ENCODE results near the gene AP2A2. TPM values are rescaled to one million over a fixed set of nuclear protein-coding genes. Genes with fewer than 3 reads are reported as not detected.

Gene AP2A2
- total RNA-seq, 1 experiment from 2014 or later = 29.6 TPM

DNA sequence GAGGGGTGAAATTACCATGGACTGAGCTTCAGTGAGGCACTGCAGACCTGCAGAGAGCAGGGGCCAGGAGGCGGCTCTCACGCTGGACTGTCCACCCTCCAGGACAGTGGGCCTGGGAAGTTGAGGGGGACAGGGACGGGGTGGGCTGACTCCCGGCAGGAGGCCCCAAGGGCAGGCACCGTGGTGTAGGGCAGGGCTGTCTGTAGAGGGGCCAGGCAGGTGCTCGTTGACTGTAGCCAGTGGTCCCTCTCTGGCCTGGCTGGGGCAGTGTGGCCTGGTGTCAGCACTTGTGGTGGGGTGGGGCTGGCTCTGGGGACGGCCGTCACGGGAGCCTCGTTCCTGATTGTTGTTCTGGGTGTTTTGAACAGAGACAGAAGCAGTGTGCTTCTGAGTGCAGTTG lies 64.4 kb downstream of the AP2A2 start:
- H3K79me2 ChIP-seq (ENCODE audit: low read length) = no peaks in the 10 kb centered on the region
- BruUV-seq (replicated peaks) = no TSS peak
- ATAC-seq = no peak
- no peaks in the 10 kb centered on the region for H3F3A ChIP-seq (ENCODE audit: low read length, unreplicated experiment)
- H2AFZ ChIP-seq (ENCODE audit: low read length) = no peak overlapping the region
- H3K36me3 ChIP-seq (ENCODE audit: low read depth, low read length) = peaks cover 10% of the 10 kb centered on the region; the same call in 1 of the 2 replicates
- TF ChIP-seq EZH2phosphoT487 (IDR thresholded peaks at IDR 0.05; ENCODE audit: borderline replicate concordance, low read length) (no peak), EZH2 (IDR thresholded peaks at IDR 0.05; ENCODE audit: low read length, unreplicated experiment) (no peak)
- TF ChIP-seq, protein P1, sequence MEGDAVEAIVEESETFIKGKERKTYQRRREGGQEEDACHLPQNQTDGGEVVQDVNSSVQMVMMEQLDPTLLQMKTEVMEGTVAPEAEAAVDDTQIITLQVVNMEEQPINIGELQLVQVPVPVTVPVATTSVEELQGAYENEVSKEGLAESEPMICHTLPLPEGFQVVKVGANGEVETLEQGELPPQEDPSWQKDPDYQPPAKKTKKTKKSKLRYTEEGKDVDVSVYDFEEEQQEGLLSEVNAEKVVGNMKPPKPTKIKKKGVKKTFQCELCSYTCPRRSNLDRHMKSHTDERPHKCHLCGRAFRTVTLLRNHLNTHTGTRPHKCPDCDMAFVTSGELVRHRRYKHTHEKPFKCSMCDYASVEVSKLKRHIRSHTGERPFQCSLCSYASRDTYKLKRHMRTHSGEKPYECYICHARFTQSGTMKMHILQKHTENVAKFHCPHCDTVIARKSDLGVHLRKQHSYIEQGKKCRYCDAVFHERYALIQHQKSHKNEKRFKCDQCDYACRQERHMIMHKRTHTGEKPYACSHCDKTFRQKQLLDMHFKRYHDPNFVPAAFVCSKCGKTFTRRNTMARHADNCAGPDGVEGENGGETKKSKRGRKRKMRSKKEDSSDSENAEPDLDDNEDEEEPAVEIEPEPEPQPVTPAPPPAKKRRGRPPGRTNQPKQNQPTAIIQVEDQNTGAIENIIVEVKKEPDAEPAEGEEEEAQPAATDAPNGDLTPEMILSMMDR (conservative IDR thresholded peaks at IDR 0.05; ENCODE audit: low read depth, low read length) = no peak
- no peak overlapping the region for H3K4me3 ChIP-seq (ENCODE audit: low read length)
- CTCF ChIA-PET = no interaction called here
- no peaks in the 10 kb centered on the region for H3K4me1 ChIP-seq (ENCODE audit: insufficient read depth, low read length)
- no peaks in the 10 kb centered on the region for H3K9me3 ChIP-seq (ENCODE audit: low read length)
- POLR2A ChIA-PET (ENCODE audit: unreplicated experiment) = no interaction called here
- no peaks in the 10 kb centered on the region for H3K27me3 ChIP-seq (ENCODE audit: low read length)
- no peak overlapping the region for H3K4me2 ChIP-seq (ENCODE audit: low read length)
- no peaks in the 10 kb centered on the region for H4K20me1 ChIP-seq (ENCODE audit: low read length)
- intact Hi-C loops (cut with micrococcal nuclease) = no loop called here
- no peak for DNase-seq
- no peaks in the 10 kb centered on the region for H3K9me2 ChIP-seq (replicated peaks; ENCODE audit: low read length)
- H3K9ac ChIP-seq (ENCODE audit: low read length) = no peak overlapping the region
- H3K27ac ChIP-seq (ENCODE audit: low read length) = no peak overlapping the region

DNA sequence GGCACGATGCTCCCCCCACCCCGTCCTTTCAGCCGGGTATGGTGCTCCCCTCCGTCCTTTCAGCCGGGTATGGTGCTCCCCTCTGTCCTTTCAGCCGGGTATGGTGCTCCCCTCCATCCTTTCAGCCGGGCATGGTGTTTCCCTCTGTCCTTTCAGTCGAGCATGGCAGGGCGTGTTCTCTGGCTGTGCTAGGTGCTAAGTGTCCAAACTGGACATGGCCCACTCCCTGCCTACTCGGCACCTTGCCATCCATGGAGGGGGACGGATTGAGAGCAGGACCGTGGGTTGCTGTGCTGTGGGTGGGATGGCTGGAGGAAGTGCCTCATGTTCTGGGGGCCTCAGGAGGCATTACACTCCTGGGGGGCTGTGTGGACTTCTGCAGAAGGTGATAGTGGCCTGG lies 65.4 kb downstream of the AP2A2 start:
- intact Hi-C loops (cut with micrococcal nuclease) = no loop called here
- Histone ChIP-seq H3K27ac (ENCODE audit: low read length) (no peak overlapping the region), H3K4me3 (ENCODE audit: low read length) (no peak overlapping the region), H4K20me1 (ENCODE audit: low read length) (no peaks in the 10 kb centered on the region), H3K9ac (ENCODE audit: low read length) (no peak overlapping the region), H3K79me2 (ENCODE audit: low read length) (no peaks in the 10 kb centered on the region), H3K27me3 (ENCODE audit: low read length) (no peaks in the 10 kb centered on the region), H3K9me3 (ENCODE audit: low read length) (no peaks in the 10 kb centered on the region), H3K36me3 (ENCODE audit: low read depth, low read length) (peaks cover 4% of the 10 kb centered on the region; the same call in 1 of the 2 replicates), H3K4me2 (ENCODE audit: low read length) (no peak overlapping the region), H3K4me1 (ENCODE audit: insufficient read depth, low read length) (no peaks in the 10 kb centered on the region), H2AFZ (ENCODE audit: low read length) (no peak overlapping the region), H3F3A (ENCODE audit: low read length, unreplicated experiment) (no peaks in the 10 kb centered on the region), H3K9me2 (replicated peaks; ENCODE audit: low read length) (no peaks in the 10 kb centered on the region)
- BruUV-seq (replicated peaks) = no TSS peak
- CTCF ChIA-PET = no interaction called here
- DNase-seq = no peak
- ATAC-seq = no peak
- TF ChIP-seq EZH2 (IDR thresholded peaks at IDR 0.05; ENCODE audit: low read length, unreplicated experiment) (no peak), EZH2phosphoT487 (IDR thresholded peaks at IDR 0.05; ENCODE audit: borderline replicate concordance, low read length) (no peak)
- TF ChIP-seq, protein P1 (conservative IDR thresholded peaks at IDR 0.05; ENCODE audit: low read depth, low read length) = no peak
- POLR2A ChIA-PET (ENCODE audit: unreplicated experiment) = no interaction called here

DNA sequence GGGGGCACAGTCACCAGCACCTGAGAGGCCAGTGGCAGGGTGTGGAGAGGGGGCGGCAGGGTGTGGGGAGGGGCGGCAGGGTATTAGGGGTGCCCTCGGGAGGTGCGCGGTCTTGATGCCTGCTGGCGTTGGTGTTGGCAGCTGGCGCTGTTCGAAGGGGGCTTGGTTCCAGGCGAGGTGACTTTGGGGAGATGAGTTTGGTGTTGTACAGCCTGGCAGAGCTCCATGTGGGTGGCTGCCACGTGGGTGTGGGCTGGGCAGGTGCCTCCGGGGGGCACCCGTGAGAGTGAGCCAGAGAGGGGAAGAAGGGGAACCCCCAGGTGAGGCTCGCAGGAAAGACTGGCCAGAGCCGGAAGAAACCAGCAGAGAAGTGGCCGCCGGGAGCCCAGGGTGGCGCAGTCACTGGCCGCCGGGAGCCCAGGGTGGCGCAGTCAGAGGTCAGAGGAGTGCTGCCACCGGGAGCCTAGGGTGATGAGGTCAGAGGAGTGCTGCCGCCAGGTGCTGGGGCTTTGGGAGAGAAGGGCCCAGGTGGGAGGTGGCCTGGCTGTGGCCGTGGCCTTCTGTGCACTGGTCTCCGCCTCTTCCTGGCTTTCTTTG lies 66.1 kb downstream of the AP2A2 start:
- no peak for DNase-seq
- H3K4me2 ChIP-seq (ENCODE audit: low read length) = no peak overlapping the region
- BruUV-seq (replicated peaks) = no TSS peak
- H2AFZ ChIP-seq (ENCODE audit: low read length) = no peak overlapping the region
- CTCF ChIA-PET = no interaction called here
- no peaks in the 10 kb centered on the region for H3K27me3 ChIP-seq (ENCODE audit: low read length)
- POLR2A ChIA-PET (ENCODE audit: unreplicated experiment) = no interaction called here
- no peaks in the 10 kb centered on the region for H4K20me1 ChIP-seq (ENCODE audit: low read length)
- H3K36me3 ChIP-seq (ENCODE audit: low read depth, low read length) = no peaks in the 10 kb centered on the region; the same call in 1 of the 2 replicates
- H3K4me3 ChIP-seq (ENCODE audit: low read length) = no peak overlapping the region
- no peaks in the 10 kb centered on the region for H3K9me3 ChIP-seq (ENCODE audit: low read length)
- TF ChIP-seq, protein P1 (conservative IDR thresholded peaks at IDR 0.05; ENCODE audit: low read depth, low read length) = no peak
- TF ChIP-seq EZH2phosphoT487 (IDR thresholded peaks at IDR 0.05; ENCODE audit: borderline replicate concordance, low read length) (no peak), EZH2 (IDR thresholded peaks at IDR 0.05; ENCODE audit: low read length, unreplicated experiment) (no peak)
- no peak for ATAC-seq
- no peaks in the 10 kb centered on the region for H3K9me2 ChIP-seq (replicated peaks; ENCODE audit: low read length)
- H3K4me1 ChIP-seq (ENCODE audit: insufficient read depth, low read length) = no peaks in the 10 kb centered on the region
- intact Hi-C loops (cut with micrococcal nuclease) = no loop called here
- no peak overlapping the region for H3K9ac ChIP-seq (ENCODE audit: low read length)
- H3F3A ChIP-seq (ENCODE audit: low read length, unreplicated experiment) = no peaks in the 10 kb centered on the region
- no peak overlapping the region for H3K27ac ChIP-seq (ENCODE audit: low read length)
- H3K79me2 ChIP-seq (ENCODE audit: low read length) = no peaks in the 10 kb centered on the region

Measured in PC-3 (cell line).